ENCODE measurements around the gene PLK5. TPM values are rescaled to one million over a fixed set of nuclear protein-coding genes. Genes with fewer than 3 reads are reported as not detected.

The PLK5 gene, protein sequence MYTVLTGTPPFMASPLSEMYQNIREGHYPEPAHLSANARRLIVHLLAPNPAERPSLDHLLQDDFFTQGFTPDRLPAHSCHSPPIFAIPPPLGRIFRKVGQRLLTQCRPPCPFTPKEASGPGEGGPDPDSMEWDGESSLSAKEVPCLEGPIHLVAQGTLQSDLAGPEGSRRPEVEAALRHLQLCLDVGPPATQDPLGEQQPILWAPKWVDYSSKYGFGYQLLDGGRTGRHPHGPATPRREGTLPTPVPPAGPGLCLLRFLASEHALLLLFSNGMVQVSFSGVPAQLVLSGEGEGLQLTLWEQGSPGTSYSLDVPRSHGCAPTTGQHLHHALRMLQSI
- total RNA-seq: not detected in 2 replicates

DNA sequence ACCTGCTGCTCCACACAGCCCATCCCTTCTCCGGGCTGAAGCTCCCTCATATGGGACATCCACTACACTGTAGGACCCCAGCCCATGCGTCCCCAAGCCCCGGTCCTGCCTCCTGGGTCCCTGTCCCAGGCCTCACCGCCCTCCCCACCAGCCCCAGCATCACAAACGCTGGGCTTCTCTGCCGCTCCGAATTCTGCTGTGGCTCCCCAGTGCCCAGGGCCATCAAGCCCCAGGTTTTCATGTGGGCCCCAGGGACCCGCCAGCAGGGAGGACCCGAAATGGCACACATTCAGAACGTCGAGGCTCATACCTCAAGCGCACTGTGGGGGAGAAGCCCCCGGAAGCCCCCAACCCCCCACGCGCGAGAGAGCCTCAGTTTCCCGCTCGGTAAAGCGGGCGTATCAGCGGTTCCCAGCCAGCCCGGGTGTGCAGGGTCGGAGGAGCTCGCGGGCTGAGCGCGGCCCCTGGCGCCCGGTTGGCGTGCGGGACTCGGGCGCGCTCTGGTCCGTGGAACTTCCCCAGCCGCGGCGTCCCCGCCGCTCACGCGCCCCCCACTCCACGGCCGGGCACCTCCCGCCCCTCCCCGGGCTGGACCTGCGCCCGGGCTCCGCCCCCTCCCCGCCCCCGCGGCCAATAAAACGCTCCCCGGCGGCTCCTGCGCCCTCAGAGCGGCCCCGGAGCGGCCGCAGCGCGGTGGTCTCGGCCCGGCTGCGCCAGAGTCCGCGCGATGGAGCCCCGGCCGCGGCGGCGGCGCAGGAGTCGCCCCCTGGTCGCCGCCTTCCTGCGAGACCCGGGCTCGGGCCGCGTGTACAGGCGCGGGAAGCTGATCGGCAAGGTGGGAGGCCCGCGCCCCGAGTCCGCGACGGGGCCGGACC is at the start of gene PLK5:
PLK5 (plus strand) TSS at position 666 of the 875 bp plus-strand sequence. CDS start 2,920 bp downstream, outside the sequence.

DNA sequence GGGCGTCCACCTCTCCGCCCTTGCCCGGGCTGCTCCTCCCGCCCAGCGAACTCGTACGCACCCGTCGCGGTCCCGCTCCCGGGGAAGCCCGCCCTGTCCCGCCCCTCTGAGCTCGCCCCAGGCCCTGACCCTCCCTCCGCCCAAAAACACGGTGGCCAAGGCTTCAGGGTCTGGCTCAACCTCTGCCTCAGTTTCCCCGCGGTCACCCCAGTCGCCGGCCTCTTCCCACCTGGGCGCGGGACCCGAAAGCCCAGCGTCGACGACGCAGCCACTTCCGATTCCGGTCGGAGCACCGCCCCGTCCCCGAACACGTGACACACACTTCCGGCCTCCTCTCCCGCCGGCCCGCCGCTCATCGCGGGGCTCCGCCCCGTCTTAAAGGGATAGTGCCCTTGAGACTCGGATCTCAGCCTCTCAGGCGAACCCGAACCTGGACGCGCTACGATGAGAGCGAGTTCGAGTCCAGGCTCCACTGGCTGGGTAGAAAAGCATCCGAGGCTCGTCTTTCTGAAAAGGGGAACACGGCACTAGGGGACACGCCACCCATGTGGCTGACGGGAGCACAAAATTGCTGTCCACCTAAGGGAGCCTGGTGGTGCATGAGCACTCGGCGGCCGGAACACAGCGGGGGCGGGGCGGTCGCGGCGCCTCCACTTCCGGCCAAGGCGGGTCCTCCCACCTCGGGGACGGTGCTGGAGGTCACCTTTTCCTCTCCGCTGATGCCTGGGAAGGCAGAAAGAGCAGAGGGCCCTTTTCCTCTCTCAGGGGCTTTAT is 44.8 kb upstream of the PLK5 start, which contains the start of gene C19orf25:
C19orf25 (minus strand) TSS at position 282 of the 774 bp plus-strand sequence. CDS start 312 bp downstream, outside the sequence.

DNA sequence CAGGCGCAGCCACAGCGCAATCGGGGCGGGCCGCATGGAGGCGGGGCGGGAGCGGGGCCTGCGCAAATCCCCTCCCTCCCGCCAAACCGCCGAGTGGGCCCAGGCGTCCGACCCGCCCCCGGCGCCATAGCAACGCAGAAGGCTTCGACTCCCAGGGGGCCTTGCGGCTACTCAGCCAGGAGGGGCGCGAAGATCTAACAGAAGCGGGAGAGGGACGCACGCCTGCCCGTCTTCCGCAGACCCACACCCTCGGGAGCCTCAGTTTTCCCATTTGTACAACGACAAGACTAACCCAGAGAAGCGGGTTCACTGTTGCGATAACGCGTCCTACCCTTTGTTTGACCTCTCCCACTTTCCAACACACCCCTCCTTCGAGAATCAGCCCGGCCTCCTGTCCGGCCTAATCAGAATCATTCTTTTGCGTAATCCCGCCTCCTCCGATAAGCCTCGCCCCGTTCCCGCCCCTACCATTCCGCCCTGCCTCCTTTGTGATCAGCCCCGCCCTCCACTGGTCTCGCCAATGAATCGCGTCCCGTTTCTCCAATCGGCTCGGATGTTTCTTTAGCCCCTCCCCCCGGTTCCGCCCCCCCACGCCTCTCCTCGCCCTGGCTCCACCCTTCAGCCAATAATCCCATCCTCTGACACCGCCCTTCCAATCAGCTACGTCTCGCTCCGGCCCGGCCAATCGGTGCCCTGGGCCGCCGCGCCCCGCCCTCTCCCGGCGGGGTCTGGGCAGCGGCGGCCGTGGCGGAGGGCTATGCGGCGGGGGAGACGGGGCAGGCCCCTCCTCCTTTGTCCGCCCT is 33.4 kb upstream of the PLK5 start, which contains the start of gene PCSK4:
PCSK4 (minus strand) TSS at position 40 of the 803 bp plus-strand sequence; CDS start at position 36, 4 bp downstream.

DNA sequence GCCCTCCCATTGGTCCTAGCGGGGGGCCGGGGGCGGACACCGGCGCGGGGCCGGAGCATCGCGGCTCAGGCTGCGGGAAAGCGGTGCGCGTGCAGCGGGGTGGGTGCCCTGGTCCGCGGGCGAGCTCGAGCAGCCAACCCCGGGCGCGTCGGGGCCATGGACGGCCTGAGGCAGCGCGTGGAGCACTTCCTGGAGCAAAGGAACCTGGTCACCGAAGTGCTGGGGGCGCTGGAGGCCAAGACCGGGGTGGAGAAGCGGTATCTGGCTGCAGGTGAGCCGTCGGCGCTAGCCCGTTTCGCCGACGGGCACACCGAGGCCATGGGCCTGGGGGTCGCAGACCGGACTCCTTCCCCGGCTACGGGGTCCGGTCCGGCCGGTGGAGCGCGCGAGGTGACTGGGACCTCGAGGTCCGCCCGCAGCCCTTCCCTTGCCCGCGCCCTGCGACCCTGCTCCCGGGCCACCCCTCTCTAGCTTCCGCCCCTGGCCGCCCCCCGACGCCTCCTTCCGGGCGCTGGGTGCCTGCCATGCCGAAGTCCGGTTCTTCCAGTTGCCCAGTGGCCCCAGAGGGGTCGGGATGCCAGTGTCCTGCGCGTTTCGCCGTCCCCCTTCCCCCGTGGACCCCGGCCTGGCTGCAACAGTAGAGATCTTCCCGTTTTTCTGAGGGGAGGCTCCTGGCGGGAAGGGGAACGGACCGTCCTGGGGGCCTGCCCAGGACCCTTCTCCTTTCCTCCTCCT is 32.6 kb upstream of the PLK5 start, which contains the start of gene REEP6:
REEP6 (plus strand) TSS at position 68 of the 735 bp plus-strand sequence; CDS start at position 157, 89 bp downstream.

DNA sequence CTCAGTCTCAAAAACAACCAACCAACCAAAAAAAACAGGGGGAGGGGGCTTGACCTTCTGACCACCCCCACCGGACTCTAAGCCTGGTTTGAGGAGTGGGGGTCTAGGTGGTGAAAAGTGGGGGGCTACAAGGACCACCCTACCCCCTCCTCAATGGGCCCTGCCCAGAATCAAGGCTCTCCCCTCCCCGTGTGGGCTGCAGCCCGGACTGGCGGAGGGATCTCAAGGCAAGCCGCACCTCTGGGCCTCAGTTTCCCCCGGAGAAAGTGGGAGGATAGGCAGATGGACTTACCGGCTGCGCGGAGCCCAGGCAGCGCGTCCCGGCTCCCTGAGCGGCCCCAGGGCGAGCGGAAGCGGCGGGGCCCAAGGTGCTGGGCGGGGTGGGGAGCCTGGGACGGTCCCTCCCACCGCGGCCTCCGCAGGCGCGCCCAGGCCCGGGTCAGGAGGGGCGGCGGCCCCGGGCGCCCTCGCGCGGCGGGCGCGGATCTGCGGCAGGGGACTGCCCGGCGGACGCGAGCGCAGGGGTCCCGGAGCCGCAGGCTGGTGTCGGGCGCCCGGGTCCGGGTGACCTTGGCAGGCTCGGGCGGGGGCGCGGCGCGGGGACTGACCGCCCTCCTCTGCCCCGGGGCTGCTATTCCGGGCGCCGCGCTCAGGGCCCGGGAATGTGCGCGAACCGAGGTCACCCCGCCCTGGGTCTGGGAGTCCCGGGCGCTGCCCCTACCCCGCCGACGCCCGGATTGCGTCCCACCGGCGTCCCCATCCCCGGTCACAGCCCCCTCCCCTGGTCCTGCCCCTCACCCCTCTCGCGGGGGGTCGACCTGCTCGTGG is 11.0 kb upstream of the PLK5 start, which contains the start of gene ADAMTSL5:
ADAMTSL5 (minus strand) TSS at position 349 of the 828 bp plus-strand sequence. CDS start 2,076 bp downstream, outside the sequence.

DNA sequence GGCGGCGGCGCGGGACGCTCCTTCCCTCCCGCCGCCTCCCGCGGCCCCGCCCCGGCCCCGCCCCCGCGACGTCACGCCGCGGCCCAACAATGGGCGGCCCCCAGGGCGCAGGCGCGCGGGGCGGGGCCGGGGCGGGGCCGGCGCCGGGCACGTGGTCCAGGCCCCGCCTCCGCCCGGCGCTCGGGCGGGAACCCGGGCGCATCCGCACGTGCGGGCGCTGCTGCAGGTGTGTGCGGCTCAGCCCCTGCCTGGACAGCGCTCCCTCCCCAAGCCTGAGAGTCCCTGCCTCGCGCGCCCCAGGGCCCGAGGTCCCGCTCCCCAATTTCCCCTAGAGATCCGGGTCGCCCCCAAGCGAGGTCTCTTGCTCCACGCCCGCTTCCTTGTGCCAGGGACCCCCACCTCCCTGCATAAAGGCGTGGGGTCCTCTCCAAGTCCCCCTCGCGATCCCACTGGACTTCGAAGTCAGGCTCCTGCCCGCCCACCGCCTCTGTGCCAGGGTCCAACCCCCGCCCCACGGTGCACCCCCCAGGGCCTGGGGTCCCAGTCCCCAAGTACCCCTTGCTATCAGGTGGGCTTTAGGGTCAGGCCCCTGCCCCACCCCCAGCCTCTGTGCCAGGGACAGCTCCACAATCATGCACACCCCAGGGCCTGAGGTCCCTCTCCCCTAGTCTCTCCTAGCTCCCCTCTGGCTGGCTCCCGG is 44.6 kb downstream of the PLK5 start, which contains the start of gene MEX3D:
MEX3D (minus strand) TSS at position 6 of the 700 bp plus-strand sequence. CDS start 267 bp downstream, outside the sequence.

Other genes starting within 250 kb of the PLK5 start
- 57.6 and 62.4 TPM in 2 replicates for gene FAM174C, start 248.5 kb upstream of the PLK5 start, total RNA-seq
- not detected in 2 replicates for gene EFNA2, start 238.2 kb upstream of the PLK5 start, total RNA-seq
- 129 and 170 TPM in 2 replicates for gene NDUFS7, start 140.2 kb upstream of the PLK5 start, total RNA-seq
- 62.0 and 67.4 TPM in 2 replicates for gene GAMT, start 122.5 kb upstream of the PLK5 start, total RNA-seq
- 55.4 and 72.5 TPM in 2 replicates for gene DAZAP1, start 116.5 kb upstream of the PLK5 start, total RNA-seq
- 2,162 and 4,639 TPM in 2 replicates for gene RPS15, start 85.7 kb upstream of the PLK5 start, total RNA-seq
- under 0.01 and 0.16 TPM in 2 replicates for gene APC2, start 74.0 kb upstream of the PLK5 start, total RNA-seq
- gene C19orf25, start 44.9 kb upstream of the PLK5 start, total RNA-seq: 36.5 and 39.2 TPM in 2 replicates
- gene PCSK4, start 33.7 kb upstream of the PLK5 start, total RNA-seq: 0.52 and 2.9 TPM in 2 replicates
- gene REEP6, start 32.9 kb upstream of the PLK5 start, total RNA-seq: 2.7 and 2.8 TPM in 2 replicates
- gene ADAMTSL5, start 11.1 kb upstream of the PLK5 start, total RNA-seq: 5.0 and 15.2 TPM in 2 replicates
- gene MEX3D, start 44.2 kb downstream of the PLK5 start, total RNA-seq: 46.8 and 47.5 TPM in 2 replicates
- 108 and 118 TPM in 2 replicates for gene MBD3, start 68.8 kb downstream of the PLK5 start, total RNA-seq
- 45.8 and 107 TPM in 2 replicates for gene UQCR11, start 81.4 kb downstream of the PLK5 start, total RNA-seq
- gene TCF3, start 128.5 kb downstream of the PLK5 start, total RNA-seq: 118 and 363 TPM in 2 replicates
- gene ONECUT3, start 229.4 kb downstream of the PLK5 start, total RNA-seq: not detected in 2 replicates

Measured in epithelial cell of alveolus of lung (primary cell).